IPS-18a (cell line): Measurements from ENCODE around the gene GRM4.
A peak's percentile ranks its signal among the peaks of the same experiment; 100 is the strongest.

Experiments used
- H3K27ac ChIP-seq: one replicate; pipeline ENCODE4 v1.5.1; 2013; ENCODE audit warnings: low read length
- H3K27me3 ChIP-seq: one replicate; pipeline ENCODE4 v1.6.1; 2013; ENCODE audit warnings: mild to moderate bottlenecking, low read length; ENCODE audit not compliant: control insufficient read depth, insufficient read depth
- H3K36me3 ChIP-seq: one replicate; pipeline ENCODE4 v1.6.1; 2013; ENCODE audit warnings: low read depth, low read length; ENCODE audit not compliant: control insufficient read depth
- H3K4me1 ChIP-seq: one replicate; pipeline ENCODE4 v1.6.1; 2013; ENCODE audit warnings: low read depth, low read length; ENCODE audit not compliant: control insufficient read depth
- H3K4me3 ChIP-seq: one replicate; pipeline ENCODE4 v1.5.1; 2013; ENCODE audit warnings: low read length
- H3K9ac ChIP-seq: one replicate; pipeline ENCODE4 v1.6.1; 2013; ENCODE audit warnings: mild to moderate bottlenecking, low read length, moderate library complexity
- H3K9me3 ChIP-seq: one replicate; pipeline ENCODE4 v1.6.1; 2013; ENCODE audit warnings: low read depth, low read length; ENCODE audit not compliant: control insufficient read depth

Gene GRM4

GRCh38 chr6:34132486-34133185, 13.3 kb downstream of the GRM4 start:
- Histone ChIP-seq H3K4me3 (peak overlapping the region; percentile 43), H3K36me3 (no peaks in the 10 kb centered on the region), H3K27me3 (no peaks in the 10 kb centered on the region), H3K27ac (no peak overlapping the region), H3K4me1 (peaks cover 45% of the 10 kb centered on the region), H3K9ac (no peak overlapping the region), H3K9me3 (no peaks in the 10 kb centered on the region)

- H3K36me3 ChIP-seq, result no peaks in the 10 kb centered on the region
- H3K27ac ChIP-seq, result peak overlapping the region; percentile 22
- H3K4me3 ChIP-seq, result peak overlapping the region; percentile 43
- peak overlapping the region; percentile 9 for H3K9ac ChIP-seq
- H3K9me3 ChIP-seq, result no peaks in the 10 kb centered on the region
- no peaks in the 10 kb centered on the region for H3K27me3 ChIP-seq
- H3K4me1 ChIP-seq, result peaks cover 37% of the 10 kb centered on the region
These were observed 14.3 kb downstream of the GRM4 start for GRCh38 chr6:34131326-34132290.

GRCh38 chr6:34130862-34131261, 15.0 kb downstream of the GRM4 start:
- Histone ChIP-seq H3K9me3 (no peaks in the 10 kb centered on the region), H3K27ac (no peak overlapping the region), H3K4me1 (peaks cover 37% of the 10 kb centered on the region), H3K27me3 (no peaks in the 10 kb centered on the region), H3K36me3 (no peaks in the 10 kb centered on the region), H3K9ac (peak overlapping the region; percentile 11), H3K4me3 (no peak overlapping the region)

GRCh38 chr6:34129753-34130152, 16.1 kb downstream of the GRM4 start:
- peaks cover 37% of the 10 kb centered on the region for H3K4me1 ChIP-seq
- no peaks in the 10 kb centered on the region for H3K27me3 ChIP-seq
- H3K27ac ChIP-seq, result no peak overlapping the region
- H3K9me3 ChIP-seq, result no peaks in the 10 kb centered on the region
- no peak overlapping the region for H3K9ac ChIP-seq
- no peak overlapping the region for H3K4me3 ChIP-seq
- H3K36me3 ChIP-seq, result no peaks in the 10 kb centered on the region

GRCh38 chr6:34128045-34128444, 17.8 kb downstream of the GRM4 start:
- Histone ChIP-seq H3K4me3 (no peak overlapping the region), H3K4me1 (peaks cover 37% of the 10 kb centered on the region), H3K36me3 (no peaks in the 10 kb centered on the region), H3K9me3 (no peaks in the 10 kb centered on the region), H3K27me3 (no peaks in the 10 kb centered on the region), H3K27ac (no peak overlapping the region), H3K9ac (no peak overlapping the region)

- no peaks in the 10 kb centered on the region for H3K27me3 ChIP-seq
- H3K4me3 ChIP-seq, result no peak overlapping the region
- no peak overlapping the region for H3K27ac ChIP-seq
- no peaks in the 10 kb centered on the region for H3K36me3 ChIP-seq
- H3K4me1 ChIP-seq, result peaks cover 23% of the 10 kb centered on the region
- H3K9ac ChIP-seq, result no peak overlapping the region
- no peaks in the 10 kb centered on the region for H3K9me3 ChIP-seq
These were observed 19.5 kb downstream of the GRM4 start for GRCh38 chr6:34126419-34126818.

GRCh38 chr6:34125939-34126338, 19.9 kb downstream of the GRM4 start:
- H3K27ac ChIP-seq, result no peak overlapping the region
- H3K4me3 ChIP-seq, result no peak overlapping the region
- no peaks in the 10 kb centered on the region for H3K27me3 ChIP-seq
- H3K9me3 ChIP-seq, result no peaks in the 10 kb centered on the region
- H3K9ac ChIP-seq, result no peak overlapping the region
- H3K36me3 ChIP-seq, result no peaks in the 10 kb centered on the region
- H3K4me1 ChIP-seq, result peaks cover 19% of the 10 kb centered on the region

GRCh38 chr6:34120953-34121675, 24.8 kb downstream of the GRM4 start:
- H3K9ac ChIP-seq, result no peak overlapping the region
- H3K4me3 ChIP-seq, result no peak overlapping the region
- no peaks in the 10 kb centered on the region for H3K36me3 ChIP-seq
- no peaks in the 10 kb centered on the region for H3K27me3 ChIP-seq
- no peaks in the 10 kb centered on the region for H3K4me1 ChIP-seq
- H3K27ac ChIP-seq, result no peak overlapping the region
- H3K9me3 ChIP-seq, result no peaks in the 10 kb centered on the region

- Histone ChIP-seq H3K36me3 (no peaks in the 10 kb centered on the region), H3K27me3 (no peaks in the 10 kb centered on the region), H3K4me1 (no peaks in the 10 kb centered on the region), H3K27ac (no peak overlapping the region), H3K9ac (no peak overlapping the region), H3K4me3 (no peak overlapping the region), H3K9me3 (no peaks in the 10 kb centered on the region)
These were observed 30.0 kb downstream of the GRM4 start for GRCh38 chr6:34115915-34116314.

GRCh38 chr6:34115403-34115795, 30.5 kb downstream of the GRM4 start:
- no peak overlapping the region for H3K4me3 ChIP-seq
- no peaks in the 10 kb centered on the region for H3K4me1 ChIP-seq
- H3K9me3 ChIP-seq, result no peaks in the 10 kb centered on the region
- H3K9ac ChIP-seq, result no peak overlapping the region
- no peaks in the 10 kb centered on the region for H3K36me3 ChIP-seq
- no peak overlapping the region for H3K27ac ChIP-seq
- H3K27me3 ChIP-seq, result no peaks in the 10 kb centered on the region

- Histone ChIP-seq H3K27me3 (no peaks in the 10 kb centered on the region), H3K4me3 (no peak overlapping the region), H3K9me3 (no peaks in the 10 kb centered on the region), H3K4me1 (no peaks in the 10 kb centered on the region), H3K9ac (no peak overlapping the region), H3K27ac (no peak overlapping the region), H3K36me3 (no peaks in the 10 kb centered on the region)
These were observed 31.0 kb downstream of the GRM4 start for GRCh38 chr6:34114695-34115402.
